Measurements from ENCODE around the gene SPP2.

Gene SPP2

DNA sequence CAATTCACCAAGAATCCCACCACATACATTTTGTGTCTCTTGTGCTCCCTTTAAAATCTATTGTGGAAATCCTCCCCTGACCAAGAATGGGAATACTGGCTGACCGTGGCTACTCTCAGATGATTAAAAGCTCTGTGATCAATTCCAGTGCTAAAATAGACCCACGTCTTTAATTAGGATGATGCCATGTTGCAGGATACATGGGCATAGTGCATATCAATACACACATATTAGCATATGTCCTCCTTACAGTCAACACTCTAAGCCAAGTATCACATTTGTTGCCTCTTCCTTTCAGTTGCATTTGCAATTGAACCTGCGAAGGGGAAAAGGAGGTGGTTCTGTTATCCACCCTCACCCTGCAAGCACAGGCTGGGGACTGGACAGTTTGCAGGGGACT is 41.8 kb downstream of the SPP2 start:
- DNase-seq: no peak

DNA sequence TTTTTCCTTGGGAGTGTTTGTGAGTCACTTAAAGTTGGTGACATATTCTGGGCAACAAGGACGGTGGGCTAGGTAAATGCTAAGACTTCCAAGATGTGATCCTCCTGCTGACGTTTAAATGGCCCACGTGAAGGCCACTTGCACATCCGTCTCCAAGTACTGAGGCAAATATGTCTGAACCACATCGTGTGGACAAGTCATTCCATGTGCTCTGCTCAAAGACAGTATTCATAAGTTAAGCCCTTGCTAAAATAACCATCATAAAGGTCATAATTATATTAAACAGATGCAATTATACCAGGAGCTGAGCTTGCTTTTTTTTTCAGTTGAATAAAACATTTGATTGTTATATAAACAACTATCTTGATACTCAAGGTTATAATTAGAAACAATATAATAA is 44.8 kb downstream of the SPP2 start:
- DNase-seq: no peak

DNA sequence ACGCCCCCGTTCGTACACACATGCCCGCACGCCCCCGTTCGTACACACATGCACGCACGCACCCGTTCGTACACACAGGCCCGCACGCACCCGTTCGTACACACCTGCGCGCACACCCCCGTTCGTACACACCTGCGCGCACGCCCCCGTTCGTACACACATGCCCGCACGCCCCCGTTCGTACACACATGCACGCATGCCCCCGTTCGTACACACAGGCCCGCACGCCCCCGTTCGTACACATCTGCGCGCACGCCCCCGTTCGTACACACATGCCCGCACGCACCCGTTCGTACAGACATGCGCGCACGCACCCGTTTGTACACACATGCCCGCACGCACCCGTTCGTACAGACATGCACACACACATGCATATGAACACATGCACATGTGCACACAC is 45.7 kb downstream of the SPP2 start:
- DNase-seq: no peak

DNA sequence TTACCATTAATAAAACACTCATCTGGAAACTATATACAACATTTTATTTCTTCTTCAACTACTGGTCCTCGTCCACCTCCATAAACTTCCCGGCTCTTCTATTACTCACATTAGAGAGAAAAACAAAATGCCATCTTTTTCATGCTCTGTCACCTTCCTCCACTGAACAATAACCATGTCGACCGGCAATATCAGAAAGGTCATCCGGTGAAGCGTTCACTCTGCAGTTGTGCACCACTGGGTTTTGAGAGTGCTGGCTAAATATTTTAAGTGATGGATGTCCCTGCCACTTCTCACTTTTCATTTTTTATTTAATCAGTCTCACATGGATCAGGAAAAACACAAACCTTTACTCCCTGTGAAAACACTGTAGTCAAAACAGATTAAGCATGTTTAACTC is 48.2 kb downstream of the SPP2 start:
- no peak for DNase-seq

DNA sequence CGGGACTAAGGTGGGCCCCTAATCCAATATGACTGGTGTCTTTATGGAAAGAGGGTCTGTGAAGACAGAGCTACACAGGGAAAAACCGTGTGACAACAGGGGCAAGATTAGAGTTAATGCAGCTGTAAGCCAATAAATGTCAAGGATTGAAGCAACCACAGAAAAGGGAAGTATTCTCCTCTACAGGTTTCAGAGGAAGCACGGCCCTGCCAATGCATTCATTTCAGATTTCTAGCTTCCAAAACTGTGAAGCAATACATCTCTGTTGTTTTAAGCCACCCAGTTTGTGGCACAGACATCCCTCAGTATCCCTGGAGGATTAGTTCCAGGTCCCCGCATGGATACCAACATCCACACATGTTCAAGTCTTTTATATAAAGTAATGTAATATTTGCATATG is 48.8 kb downstream of the SPP2 start:
- DNase-seq: no peak

DNA sequence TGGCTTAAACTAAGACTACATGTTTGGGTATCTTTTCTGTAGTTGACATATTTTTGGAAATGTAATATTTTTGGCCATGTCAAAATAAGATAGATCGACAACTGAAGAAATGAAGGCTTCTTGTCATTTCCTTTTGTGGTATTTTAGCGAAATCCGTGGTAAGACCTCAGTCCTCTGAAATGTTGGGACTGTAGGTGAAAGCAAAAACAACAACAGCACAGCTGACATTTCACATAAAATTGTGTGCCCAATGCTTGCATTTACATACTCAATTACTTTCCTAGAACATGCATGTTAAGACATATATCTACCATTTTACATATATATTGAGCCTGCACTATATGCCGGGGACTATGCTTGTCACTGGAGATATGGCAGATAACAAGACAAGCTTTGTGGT is 50.2 kb downstream of the SPP2 start:
- DNase-seq: no peak

DNA sequence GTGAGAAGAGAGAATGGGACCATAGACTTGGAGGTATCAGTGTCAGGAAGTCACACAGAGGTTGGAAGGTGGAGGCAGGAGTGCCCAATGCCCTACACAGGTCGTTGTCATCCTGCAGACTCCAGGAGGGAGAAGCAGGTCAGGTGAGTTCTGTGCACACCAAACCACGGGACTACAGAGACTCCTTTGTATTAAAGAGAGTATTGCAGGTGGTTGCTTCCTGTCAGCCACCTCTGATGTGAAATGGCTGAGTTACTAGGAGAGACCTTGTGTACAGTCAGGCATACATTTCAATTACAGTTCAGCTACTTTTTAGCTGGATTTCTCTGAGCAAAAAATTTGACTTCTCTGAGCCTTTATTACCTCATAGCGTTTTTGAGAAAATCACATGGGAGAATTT is 51.6 kb downstream of the SPP2 start:
- DNase-seq: no peak

DNA sequence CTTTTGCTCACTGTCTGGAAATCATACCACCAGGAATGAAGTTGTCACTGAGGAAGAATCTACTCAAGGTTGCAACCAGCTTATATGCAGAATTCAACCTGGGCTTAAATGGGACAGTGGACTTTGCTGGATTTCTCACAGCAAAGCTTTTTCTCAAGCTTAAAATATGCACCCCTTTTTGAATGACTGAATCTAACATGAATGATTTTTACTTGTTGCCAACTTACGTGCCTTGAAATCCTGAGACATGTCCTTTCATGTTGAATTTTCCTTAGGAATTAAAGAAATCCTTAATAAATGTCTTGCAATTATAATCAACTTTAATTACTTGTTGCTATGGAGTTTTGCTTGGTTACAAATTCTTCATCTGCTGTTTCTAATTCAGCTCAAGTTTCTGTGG is 57.4 kb downstream of the SPP2 start:
- peak; percentile 10 for DNase-seq

DNA sequence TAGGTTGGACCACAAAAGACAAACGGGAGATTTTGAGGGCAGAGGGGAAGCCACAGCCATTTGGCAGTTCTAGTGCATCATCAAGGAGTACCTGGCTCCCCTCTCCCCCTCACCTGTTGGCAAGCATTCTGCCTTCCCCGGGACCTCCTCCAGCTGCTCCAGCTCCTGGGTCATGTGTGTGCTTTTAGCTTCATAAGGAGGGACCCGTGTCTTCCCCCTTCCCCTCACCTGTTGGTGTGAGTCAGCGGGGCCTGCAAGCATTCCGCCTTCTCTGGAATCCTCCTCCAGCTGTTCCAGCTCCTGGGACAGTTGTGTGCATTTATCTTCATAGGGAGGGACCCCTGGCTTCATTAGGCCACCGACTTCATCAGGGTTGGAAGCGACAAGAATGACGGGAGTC is 58.8 kb downstream of the SPP2 start:
- DNase-seq: no peak

DNA sequence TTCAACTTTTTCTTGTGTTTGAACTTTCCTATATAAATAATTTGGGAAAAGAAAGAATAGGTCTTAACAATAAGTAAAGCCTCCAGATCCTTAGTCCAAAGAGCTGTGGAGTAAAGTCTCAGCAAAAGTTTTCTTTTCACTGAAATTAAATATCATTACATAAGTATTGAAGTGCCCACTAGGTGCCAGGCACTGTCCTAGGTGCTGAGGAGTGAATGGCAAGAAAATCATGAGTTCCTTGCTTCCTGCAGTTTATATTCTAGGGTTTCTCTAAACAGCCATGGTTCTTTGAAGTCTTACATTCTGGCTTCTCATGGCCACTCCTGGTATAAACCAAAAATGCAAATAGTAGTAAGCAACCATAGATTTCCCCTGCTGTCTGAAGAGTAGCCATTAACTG is 59.7 kb downstream of the SPP2 start:
- no peak for DNase-seq

DNA sequence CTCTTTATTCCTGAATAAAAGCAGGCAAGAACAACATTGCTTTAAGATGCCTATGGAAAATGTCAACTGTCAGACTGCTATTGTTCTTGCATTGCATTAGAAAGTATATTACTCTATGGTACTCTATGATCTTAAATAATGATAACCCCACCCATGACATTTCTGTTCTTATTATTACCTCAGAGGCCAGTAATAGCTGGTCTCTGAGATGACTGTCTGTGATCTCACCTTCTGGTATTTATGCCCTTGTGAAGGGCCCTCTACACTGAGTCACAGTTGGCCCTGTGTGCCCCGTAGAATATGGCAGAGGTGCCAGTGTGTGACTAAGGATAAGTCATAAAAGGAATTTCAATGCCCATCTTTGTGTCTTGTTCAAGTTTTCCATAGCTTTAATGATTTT is 61.0 kb downstream of the SPP2 start:
- peak; percentile 9 for DNase-seq

DNA sequence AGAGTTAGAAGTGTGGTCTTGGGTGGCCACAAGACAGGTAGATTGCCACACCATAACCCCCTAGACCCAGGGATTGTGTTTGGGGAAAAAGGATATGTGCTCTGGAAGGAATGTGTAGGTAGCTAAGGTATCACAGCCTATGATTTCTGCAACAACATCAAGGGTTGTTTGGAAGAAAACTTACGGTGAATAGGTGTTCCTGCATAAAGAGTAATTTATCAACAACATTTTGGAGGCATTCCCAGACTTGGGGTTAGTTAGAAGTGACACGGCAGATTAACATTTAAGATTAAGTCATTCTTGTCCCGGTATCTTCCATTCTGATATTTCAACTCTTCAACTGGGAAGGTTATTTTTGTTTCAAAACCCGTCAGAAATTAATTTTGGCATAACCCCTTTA is 65.5 kb downstream of the SPP2 start:
- no peak for DNase-seq

DNA sequence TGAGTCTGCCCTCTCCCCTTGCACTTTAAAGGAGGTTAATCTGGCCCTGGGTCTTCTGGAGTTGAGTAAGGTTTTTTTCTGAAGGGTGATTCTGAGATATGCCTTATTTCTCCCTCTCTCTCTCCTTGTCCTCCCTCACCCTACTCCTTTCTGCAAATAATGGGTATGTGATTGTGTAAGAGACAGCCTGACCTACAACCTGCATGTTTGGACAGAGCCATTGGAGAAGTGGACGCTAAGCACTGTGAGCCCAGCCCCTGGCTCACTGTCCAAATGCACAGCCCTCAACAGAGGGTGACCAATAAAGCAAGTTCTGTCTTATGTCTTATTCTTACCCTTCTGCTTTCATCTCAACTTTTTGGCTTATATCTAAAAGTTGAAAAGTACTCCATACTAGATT is 71.5 kb downstream of the SPP2 start:
- DNase-seq: no peak

DNA sequence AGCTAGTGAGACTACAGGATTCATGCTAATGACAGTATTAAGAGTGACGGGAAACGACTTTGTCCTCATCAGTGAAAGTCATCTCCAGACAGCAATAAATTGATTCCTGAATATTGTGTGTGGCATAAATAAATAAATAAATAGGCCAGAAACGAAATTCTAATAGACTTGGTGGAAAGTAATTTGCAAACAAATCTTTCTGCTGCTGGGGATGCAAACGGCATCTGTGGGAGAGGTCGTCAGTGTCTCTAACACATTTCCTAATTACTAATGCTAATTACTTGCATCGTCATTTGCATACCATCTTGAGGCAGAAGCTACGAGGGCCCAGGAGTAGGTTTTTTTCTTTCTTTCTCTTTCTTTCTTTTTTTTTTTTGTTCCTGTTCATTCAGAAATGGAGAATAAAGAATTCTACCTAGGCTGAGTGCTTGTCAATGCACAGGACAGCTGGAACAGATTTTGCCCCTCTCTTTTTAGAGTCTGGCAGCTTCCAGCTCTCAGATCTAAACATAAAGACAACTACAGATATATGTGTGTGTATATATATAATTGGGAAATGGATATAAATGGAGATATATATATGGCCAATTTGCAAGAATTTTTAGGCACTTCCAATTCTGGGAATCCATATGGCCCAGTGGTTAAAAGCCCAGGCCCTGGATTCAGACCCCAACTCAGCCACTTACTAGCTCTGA is 75.1 kb downstream of the SPP2 start:
- no peak for DNase-seq

DNA sequence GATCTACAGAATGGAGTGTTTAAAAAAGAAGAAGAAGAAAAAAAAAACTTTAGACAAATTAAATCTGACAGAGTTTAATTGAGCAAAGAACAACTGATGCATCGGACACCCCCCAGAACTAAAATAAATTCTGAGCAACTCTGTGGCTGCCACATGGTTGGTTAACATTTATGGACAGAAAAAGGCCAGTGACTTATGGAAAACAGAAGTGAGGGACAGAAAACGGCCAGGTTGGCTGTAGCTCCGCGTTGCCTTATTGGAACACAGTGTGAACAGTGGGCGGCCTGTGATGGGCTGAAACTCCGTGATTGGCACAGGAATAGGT is 75.6 kb downstream of the SPP2 start:
- no peak for DNase-seq

Measured in fibroblast of skin of abdomen (primary cell).